ENCODE results near the gene CCL14.
A peak's percentile ranks its signal among the peaks of the same experiment; 100 is the strongest.
"Not testable (repeated sequence)": the region's sequence is repeated elsewhere in the genome, so short reads cannot be mapped to it uniquely, and the experiment has no call there.

Gene CCL14

GRCh38 chr17:35942588-35943186 lies 43.8 kb downstream of the CCL14 start:
- DNase-seq (ENCODE audit: low read depth): peak; percentile 36

GRCh38 chr17:35938492-35938891 lies 48.0 kb downstream of the CCL14 start:
- not testable (repeated sequence) for DNase-seq (ENCODE audit: low read depth)

DNA sequence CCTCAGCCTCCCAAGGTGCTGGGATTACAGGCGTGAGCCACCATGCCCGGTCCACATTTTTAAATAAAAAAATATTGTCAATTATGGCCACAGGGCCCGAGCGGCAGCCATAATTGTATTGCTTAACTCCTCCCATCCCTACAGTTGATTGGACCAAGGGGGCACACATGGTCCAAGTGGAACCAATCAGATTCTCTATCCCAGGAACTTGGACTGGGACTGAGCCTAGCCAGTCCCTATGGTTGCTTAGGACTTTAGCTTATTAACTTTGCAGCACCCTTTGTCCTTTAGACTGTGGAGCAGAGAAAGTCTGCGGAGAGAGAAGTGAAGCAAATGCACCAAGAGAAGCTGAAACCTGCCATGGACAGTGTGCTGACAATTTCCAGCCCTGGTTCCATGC lies 50.5 kb downstream of the CCL14 start:
- no peak for DNase-seq (ENCODE audit: low read depth)

- no peak for DNase-seq (ENCODE audit: low read depth)
These were observed 51.8 kb downstream of the CCL14 start for GRCh38 chr17:35934760-35935159.
